ENCODE results near the gene LOXL3.
"Not testable (repeated sequence)": the region's sequence is repeated elsewhere in the genome, so short reads cannot be mapped to it uniquely, and the experiment has no call there.

LOXL3 gene

GRCh38 chr2:74503506-74504475 lies 50.0 kb downstream of the LOXL3 start:
- no peak for DNase-seq

GRCh38 chr2:74502720-74503505 lies 50.8 kb downstream of the LOXL3 start:
- no peak for DNase-seq

DNA sequence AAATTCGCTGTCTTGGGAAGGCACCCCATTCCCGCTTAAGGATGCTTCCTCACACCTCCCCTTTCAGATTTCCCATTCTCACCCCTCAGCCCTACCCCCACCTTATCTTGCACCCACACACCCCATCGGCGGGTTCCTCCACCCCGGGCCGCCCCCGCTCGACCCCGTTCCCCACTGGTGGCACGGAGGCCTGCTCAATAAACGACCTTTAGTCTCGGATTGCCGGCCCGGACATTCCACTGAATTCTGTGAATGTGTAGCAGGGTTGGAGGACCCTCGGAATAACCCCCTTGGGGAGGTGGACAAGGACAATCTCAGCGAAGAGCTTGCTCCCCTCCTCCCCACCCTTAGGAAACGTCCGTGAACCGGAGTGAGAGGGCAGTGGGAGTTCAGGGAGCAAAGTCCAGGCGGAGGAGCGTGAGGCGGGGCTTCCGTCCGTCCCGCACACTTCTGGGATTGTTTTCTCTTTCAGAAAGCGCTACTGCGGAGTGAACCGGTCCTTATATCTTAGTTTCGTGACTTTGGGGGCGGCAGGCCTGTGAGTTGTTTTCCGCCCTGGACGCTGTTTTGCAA lies 51.5 kb downstream of the LOXL3 start:
- no peak for DNase-seq

DNA sequence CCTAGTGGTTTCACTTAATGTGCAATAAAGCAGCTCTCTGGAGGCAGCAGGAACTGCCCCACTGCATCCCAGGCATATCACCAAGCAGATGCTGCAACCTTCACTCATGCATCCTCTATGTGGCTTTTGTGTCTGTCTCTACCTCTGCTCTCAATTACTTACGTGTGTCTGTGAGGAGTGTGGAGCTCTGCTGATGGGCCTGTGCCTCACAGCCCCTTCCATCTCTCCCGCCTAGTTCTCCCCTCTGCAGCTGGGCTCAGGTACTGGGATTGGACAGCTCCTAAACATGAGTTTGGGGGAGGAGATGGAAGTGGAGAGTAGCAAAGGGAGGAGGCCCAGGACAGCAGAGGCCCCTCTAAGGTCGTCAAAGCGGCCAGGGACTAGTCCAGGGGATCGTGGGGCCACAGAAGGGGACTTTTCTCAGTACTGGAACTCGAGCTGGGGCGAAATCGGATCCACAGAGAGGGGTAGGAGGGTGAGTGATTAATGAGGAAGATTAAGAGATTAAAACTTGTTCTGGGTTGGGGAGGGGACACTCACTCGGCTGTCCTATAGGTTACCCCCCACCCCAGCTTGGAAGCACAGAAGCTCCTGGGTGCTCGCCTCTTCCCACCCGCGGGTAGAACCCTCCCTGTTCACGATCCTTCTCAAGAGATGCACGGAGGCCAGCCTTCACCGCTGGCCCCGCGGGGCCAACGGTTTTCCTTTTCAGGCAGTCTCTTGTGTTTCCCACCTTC lies 52.2 kb downstream of the LOXL3 start:
- DNase-seq: no peak

DNA sequence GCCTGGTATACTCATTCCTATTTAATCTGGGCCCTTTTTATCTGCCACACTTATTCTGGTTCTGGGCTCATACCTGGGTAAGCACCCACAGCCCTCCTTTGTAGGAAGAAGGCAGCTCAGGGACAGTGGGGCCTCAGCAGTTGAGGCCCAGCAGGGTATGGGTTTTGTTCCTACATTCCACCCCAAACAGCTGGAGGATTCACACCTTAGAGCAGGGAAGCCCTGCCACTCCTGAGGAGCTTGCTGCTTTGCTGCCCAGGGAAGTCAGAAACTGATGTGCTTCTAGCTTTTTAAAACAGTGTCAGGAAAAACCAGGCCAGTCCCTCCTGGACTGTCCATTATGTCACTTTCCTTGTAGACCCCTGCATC lies 53.2 kb downstream of the LOXL3 start:
- DNase-seq: no peak

- DNase-seq: no peak
Measured at GRCh38 chr2:74499940-74500577, 53.7 kb downstream of the LOXL3 start.

- no peak for DNase-seq
Measured at GRCh38 chr2:74499267-74499939, 54.3 kb downstream of the LOXL3 start, which contains the start of gene LBX2. LBX2 (minus strand) TSS chr2:74499603; CDS start chr2:74499537, 66 bp downstream.

DNA sequence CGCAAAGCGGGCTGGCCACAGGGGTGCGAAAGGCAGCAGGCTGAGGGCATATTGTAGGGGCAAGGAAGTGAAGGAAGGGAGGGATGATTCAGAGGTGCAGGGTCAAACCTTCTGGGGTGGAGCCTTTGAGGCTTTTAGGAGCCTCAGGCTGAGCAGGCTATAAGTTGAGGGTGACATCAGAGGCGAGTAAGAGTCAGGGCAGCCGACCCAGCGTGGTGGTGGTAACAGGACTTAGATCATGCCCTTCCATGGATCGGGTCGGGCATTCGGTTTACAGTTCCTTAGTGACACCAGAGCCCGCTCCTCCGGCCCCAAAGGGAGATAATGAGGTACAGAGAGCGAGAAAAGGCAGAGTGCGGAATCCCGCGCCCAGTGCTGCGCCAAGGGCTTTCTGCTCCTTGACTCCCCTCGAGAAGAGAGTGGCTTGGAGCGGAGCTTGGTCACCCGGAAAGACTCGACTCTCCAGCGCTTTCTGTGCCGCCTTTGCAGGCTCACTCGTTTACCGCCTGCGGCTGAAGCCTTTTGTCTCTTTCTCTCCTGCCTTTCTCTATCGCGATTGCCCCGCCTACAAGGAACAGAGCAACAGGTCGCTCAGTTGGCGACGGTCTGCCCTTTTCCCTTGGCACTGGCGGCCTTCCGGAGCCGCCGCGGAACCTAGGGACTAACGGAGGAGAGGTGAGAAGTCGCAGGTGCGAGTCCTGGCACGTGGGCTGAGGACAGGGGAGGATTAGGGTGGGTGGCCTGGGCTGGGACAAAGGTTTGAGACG lies 55.1 kb downstream of the LOXL3 start:
- DNase-seq: no peak

DNA sequence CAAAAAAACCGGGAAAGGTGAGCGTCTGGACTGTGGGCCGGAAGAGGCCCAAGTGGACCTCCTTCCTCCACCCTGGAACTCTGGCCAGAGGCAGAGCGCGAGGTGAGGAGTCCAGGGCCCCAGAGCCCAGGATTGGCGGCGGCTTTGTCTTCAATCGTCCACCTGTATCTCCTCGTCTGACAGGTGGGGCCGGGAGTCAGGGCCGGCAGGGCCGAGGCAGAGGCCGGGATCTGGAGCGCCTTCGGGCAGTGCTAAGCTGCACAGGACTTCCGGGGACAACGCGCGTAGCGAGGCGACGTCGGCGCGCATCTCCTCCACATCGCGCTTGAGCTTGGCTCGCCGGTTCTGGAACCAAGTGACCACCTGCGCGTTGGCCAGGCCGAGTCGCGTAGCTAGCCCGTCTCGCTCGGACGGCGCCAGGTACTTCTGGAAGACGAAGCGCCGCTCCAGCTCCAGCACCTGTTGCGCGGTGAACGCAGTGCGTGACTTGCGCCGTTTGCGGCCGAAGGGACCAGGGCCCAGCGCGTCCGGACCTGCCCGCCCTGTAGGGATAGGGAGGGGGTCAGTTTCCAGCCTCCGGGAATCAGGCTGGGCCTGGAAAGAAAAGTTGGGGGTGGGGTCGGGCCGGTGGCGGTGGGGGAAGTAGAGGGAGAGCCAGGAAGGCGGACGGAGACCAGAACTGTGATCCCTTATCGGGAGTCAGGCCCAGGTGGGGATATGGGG lies 55.8 kb downstream of the LOXL3 start:
- no peak for DNase-seq

DNA sequence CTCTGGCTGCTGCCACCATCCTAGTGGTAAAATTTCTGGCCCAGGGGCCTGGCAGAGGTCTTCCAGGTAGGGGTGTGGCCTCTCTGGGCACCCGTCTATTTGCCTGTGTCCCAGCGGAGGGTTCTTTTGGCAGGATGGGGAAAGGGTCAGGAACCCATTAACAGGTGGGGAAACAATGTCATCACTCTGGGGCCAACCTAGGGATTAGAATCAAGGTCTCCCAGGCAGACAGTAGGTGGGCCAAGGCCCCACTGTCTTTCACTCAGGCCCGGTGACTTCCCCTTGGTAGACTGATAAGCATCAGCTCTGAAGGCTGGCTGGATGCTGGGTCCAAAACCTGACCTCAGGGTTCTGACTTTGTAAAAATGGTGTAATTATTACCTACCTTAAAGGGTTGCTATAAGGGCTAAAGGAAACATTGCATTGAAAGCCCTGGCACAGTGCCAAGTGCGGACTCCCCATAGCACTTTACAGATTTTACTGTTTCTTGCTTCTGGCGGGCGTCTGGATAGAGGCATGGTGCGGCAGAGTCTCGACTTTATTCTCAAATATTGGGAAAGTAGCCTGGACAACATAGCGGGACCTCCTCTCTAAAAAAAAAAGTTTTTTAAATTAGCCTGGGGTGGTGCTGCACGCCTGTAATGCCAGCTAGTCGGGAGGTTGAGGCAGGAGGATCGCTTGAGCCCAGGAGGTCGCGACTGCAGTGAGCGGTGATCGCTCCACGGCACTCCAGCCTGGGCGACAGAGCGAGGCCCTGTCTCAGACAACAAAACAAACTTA lies 56.6 kb downstream of the LOXL3 start:
- DNase-seq: no peak

DNA sequence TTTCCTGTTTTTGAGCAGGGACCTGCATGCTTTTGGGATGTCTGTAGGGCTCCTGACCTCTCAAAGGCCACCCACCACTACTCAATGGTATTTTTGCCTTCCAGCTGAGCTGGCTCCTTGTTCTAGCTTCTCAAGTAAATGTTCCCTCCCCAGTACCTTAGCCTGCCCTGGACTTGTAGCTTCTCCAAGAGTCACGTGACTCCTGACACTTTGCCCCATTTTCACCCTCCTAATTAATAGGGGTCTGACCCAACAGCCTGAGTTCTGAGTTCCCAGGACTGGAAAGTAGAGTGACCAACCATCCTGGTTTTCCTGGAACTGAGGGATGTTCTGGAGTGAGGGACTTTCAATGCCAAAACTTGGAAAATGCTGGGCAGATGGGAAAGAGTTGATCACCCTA lies 58.3 kb downstream of the LOXL3 start:
- no peak for DNase-seq

GRCh38 chr2:74493546-74493945 lies 60.2 kb downstream of the LOXL3 start:
- no peak for DNase-seq

GRCh38 chr2:74491648-74492544 lies 61.8 kb downstream of the LOXL3 start:
- DNase-seq: no peak

DNA sequence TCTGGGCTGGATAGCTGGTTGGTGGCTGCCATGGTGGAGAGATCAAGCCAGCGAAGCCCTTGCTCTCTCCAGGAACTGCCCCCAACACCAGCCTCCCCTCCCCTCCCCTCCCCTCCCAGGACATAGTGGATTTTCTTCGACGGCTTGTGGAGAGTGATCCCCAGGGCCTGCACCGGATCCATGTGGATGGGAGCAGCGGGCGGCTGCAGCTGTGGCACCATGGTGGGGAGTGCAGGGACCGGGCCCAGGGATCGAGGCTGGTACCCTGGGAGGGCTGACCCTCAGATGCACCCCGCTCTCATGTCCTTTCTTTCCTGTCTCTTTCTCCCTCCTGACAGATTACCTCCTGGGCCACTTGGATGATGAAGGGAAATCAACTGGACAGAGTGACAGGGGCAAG lies 63.8 kb downstream of the LOXL3 start:
- no peak for DNase-seq

DNA sequence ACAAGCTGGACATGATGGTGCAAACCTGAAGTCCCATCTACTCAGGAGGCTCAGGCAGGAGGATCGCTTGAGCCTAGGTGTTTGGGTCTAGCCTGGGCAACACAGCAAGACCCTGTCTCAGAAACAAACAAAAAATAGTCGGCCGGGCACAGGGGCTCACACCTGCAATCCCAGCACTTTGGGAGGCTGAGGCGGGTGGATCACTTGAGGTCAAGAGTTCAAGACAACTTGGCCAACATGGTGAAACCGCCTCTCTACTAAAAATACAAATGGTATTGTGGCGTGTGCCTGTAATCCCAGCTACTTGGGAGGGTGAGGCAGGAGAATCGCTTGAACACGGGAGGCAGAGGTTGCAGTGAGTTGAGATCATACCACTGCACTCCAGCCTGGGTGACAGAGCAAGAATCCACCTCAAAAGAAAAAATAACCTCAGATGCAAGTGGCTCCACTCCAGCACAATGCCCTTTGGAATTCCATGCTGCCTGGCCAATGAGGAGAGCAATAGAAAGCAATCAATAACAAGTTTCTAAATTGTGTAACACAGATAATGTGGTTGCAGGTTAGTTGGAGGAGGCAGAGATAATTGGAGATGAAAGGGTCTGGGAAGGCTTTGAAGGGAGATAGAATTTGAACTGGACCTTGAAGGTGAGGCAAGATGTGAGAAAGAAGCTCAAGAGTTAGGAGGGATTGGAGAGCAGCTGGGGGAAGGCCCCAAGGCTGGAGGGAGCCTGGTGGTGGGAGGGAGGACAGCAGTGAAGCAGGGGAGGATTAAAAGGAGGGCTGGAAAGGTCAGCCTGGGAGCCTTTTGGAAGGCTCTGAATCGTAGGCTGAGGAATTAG lies 64.9 kb downstream of the LOXL3 start:
- no peak for DNase-seq

- no peak for DNase-seq
Measured at GRCh38 chr2:74486141-74486540, 67.6 kb downstream of the LOXL3 start.

DNA sequence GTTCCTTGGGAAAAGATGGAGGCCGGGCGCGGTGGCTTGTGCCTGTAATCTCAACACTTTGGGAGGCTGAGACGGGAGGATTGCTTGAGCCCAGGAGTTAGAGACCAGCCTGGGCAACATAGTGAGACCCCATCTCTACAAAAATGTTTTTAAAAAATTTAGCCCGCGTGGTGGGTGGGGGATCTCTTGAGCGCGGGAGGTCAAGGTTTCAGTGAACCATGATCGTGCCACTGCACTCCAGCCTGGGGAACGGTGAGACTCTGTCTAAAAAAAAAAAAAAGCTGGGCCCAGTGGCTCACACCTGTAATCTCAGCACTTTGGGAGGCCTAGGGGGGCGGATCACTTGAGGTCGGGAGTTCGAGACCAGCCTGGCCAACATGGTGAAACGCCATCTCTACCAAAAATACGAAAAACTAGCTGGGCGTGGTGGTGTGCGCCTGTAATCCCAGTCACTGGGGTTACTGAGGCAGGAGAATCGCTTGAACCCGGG lies 70.0 kb downstream of the LOXL3 start:
- DNase-seq: not testable (repeated sequence)

All from NCI-H2081 treated with DMSO at 0.1 percent for 48 hours (cell line).